ENCODE results near the gene USP15.
"Not testable (repeated sequence)": the region's sequence is repeated elsewhere in the genome, so short reads cannot be mapped to it uniquely, and the experiment has no call there.

The USP15 gene

GRCh38 chr12:62463252-62463651 lies 203.0 kb downstream of the USP15 start:
- not testable (repeated sequence) for DNase-seq
